GM12873 (cell line): ENCODE measurements around the gene ABHD4.
A peak's percentile ranks its signal among the peaks of the same experiment; 100 is the strongest.

ENCODE experiments used
- TF ChIP-seq, protein P1 (sequence below): IDR thresholded peaks from 2 replicates; pipeline ENCODE4 v1.5.1; 2012; ENCODE audit warnings: low read depth, mild to moderate bottlenecking, moderate library complexity, low read length, control low read depth; ENCODE audit not compliant: insufficient read depth; ENCODE audit errors: missing control alignments

ABHD4 gene

GRCh38 chr14:22644305-22644635 lies 46.2 kb downstream of the ABHD4 start, which contains the start of gene OR6J1:
Gene OR6J1, minus strand, starts transcription at chr14:22644352. Its CDS starts 9,541 bp downstream, at chr14:22634811.
- TF ChIP-seq, protein P1, sequence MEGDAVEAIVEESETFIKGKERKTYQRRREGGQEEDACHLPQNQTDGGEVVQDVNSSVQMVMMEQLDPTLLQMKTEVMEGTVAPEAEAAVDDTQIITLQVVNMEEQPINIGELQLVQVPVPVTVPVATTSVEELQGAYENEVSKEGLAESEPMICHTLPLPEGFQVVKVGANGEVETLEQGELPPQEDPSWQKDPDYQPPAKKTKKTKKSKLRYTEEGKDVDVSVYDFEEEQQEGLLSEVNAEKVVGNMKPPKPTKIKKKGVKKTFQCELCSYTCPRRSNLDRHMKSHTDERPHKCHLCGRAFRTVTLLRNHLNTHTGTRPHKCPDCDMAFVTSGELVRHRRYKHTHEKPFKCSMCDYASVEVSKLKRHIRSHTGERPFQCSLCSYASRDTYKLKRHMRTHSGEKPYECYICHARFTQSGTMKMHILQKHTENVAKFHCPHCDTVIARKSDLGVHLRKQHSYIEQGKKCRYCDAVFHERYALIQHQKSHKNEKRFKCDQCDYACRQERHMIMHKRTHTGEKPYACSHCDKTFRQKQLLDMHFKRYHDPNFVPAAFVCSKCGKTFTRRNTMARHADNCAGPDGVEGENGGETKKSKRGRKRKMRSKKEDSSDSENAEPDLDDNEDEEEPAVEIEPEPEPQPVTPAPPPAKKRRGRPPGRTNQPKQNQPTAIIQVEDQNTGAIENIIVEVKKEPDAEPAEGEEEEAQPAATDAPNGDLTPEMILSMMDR: no peak

- TF ChIP-seq, protein P1: no peak
Observed at GRCh38 chr14:22646570-22647254, 48.6 kb downstream of the ABHD4 start.

GRCh38 chr14:22648506-22648905 lies 50.4 kb downstream of the ABHD4 start:
- TF ChIP-seq, protein P1: no peak

GRCh38 chr14:22650046-22650739 lies 52.1 kb downstream of the ABHD4 start:
- TF ChIP-seq, protein P1: no peak

DNA sequence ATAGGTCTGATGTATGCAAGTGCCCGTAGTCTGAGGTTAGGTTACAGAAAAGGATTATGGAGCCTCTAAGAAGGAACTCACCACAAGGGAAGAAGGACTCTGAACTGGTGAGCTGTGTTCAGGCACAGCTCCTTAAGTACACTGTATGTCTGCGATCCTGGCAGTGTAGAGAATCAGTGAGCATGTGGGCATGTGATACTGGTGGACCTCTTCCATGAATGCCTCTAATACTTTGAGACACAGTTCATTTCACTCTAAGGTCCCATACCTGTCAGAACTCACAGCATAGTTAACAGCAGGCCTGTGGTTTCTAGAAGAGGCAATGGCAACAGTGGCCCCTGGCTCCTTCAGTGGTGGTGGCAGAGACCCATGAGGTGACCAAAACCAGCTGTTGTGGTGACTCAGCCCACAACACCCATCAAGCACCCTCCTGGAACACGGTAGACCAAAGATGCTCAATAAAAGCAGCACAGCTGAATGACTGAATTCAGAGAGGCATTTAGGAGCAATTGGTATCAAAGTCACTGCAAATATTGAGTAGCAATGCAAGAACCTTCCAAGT lies 52.9 kb downstream of the ABHD4 start:
- TF ChIP-seq, protein P1: no peak

DNA sequence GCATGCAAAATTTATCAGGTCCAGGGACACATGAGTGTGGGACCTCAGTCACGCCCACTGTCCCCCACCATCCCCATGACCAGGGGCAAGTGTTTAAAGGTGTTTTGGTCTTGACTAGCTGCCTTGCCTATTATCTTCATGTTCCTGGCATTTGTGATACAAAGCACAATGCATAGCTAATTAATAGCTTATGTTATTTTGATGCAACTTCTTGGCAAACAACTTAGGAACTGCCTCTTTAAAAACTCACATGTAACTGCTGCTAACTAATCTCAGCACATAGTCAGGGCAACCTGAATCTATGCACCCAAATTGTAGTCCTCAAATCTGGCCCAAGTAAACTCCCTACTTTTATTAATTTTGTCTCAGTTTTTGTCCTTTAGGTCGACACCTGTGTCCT lies 53.5 kb downstream of the ABHD4 start:
- TF ChIP-seq, protein P1: no peak

GRCh38 chr14:22653012-22653621 lies 55.0 kb downstream of the ABHD4 start:
- TF ChIP-seq, protein P1: peak; percentile 93
